ENCODE results near the gene OR1D2.
A peak's percentile ranks its signal among the peaks of the same experiment; 100 is the strongest.
"Not testable (repeated sequence)": the region's sequence is repeated elsewhere in the genome, so short reads cannot be mapped to it uniquely, and the experiment has no call there.

OR1D2 gene, protein sequence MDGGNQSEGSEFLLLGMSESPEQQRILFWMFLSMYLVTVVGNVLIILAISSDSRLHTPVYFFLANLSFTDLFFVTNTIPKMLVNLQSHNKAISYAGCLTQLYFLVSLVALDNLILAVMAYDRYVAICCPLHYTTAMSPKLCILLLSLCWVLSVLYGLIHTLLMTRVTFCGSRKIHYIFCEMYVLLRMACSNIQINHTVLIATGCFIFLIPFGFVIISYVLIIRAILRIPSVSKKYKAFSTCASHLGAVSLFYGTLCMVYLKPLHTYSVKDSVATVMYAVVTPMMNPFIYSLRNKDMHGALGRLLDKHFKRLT

GRCh38 chr17:3104322-3104721, at the start of gene OR1D2:
TSS of gene OR1D2 (minus strand) at chr17:3104422. CDS start at chr17:3092996, 11,426 bp downstream.
- DNase-seq (ENCODE audit: low spot score), result no peak

DNA sequence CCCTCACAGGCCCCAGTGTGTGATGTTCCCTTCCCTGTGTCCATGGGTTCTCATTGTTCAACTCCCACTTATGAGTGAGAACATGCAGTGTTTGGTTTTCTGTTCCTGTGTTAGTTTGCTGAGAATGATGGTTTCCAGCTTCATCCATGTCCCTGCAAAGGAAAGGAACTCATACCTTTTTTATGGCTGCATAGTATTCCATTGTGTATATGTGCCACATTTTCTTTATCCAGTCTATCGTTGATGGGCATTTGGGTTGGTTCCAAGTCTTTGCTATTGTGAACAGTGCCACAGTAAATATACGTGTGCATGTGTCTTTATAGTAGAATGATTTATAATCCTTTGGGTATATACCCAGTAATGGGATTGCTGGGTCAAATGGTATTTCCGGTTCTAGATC, 33.3 kb upstream of the OR1D2 start:
- DNase-seq (ENCODE audit: low spot score), result not testable (repeated sequence)

DNA sequence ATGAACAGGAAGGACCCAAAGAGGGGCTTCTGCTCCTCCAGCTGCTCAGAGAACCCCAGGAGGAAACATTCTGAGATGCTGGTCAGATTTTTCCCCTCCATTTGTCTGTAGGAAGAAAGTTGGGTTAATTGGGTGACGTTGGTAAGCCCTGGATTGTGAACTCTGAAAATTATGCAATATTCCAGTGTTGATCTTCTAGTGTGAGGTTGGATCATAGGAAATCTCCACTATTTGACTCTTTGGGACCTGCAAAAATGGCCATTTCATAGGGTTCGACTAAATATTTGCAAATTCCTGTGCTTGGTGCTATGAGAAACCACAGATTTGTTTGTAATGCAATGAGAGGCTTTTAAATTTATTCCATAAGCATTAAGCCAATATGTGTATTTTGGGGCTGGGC, 23.2 kb upstream of the OR1D2 start, which contains the start of gene OR1G1:
TSS of gene OR1G1 (minus strand) at position 101 of the 400 bp plus-strand sequence. CDS start at position 101, 0 bp downstream.
- no peak for DNase-seq (ENCODE audit: low spot score)

GRCh38 chr17:3073850-3074249, 30.4 kb downstream of the OR1D2 start:
- not testable (repeated sequence) for DNase-seq (ENCODE audit: low spot score)

GRCh38 chr17:3065192-3065591, 39.0 kb downstream of the OR1D2 start:
- not testable (repeated sequence) for DNase-seq (ENCODE audit: low spot score)

GRCh38 chr17:3063507-3063906, 40.7 kb downstream of the OR1D2 start, which contains the start of gene OR1D5:
TSS of gene OR1D5 (minus strand) at chr17:3063607. CDS start at chr17:3063607, 0 bp downstream.
- not testable (repeated sequence) for DNase-seq (ENCODE audit: low spot score)

DNA sequence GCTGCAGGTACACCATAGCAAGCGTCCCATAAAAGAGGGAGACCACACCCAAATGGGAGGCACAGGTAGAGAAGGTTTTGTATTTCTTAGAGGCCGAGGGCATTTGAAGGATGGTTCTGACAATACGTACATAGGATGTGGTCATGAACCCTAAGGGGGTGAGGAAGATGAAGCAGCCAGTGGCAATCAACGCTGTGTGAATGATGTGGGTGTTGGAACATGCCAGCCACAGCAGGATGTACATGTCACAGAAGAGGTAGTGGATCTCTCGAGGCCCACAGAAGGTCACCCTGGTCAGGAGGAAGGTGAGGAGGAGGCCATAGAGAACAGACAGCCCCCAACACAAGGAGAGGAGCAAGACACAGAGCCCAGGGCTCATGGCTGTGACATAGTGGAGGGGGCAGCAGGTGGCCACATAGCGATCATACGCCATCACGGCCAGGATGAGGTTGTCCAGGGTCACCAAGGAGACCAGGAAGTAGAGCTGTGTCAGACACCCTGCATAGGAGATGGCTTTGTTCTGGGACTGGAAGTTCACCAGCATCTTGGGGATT, 41.3 kb downstream of the OR1D2 start:
- not testable (repeated sequence) for DNase-seq (ENCODE audit: low spot score)

DNA sequence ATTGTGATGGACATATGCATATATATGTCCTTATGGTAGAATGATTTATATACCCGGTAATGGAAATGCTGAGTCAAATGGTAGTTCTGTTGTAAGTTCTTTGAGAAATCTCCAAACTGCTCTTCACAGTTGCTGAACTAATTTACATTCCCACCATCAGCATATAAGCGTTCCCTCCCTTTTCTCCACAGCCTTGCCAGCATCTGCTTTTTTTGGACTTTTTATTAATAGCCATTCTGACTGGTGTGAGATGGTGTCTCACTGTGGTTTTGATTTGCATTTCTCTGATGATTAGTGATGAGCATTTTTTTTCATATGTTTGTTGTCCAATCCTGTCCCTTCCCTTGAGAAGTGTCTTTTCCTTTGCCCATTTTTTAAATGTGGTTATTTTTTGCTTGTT, 49.4 kb downstream of the OR1D2 start:
- DNase-seq (ENCODE audit: low spot score), result not testable (repeated sequence)

DNA sequence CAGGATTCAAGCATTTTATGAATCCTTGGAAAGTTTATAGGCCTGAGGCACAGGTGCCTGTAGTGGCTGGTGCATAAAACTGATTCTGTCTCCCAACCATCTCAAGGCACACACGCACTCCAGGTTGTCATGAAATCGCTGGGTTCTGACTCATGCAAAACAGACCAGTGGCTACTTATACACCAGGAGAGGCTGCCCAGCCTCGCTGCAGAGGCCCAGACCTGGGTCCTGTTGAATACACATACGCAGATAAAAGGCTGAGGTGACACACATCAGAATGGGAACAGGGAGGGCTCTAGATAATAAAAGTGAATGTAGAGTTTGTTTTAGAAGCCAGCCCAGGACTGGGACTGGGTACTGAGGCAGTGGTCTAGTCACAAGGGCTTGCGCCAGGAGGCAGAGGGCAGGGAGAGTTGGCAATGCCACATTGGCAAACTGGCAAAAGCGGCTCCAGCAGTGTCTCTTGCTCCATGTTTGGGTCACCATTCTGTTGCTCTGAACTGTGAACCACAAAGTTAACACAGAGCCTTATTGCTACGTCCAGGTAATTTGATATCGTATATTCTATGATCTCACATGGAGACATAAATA, 54.4 kb downstream of the OR1D2 start:
- DNase-seq (ENCODE audit: low spot score), result peak; percentile 50

DNA sequence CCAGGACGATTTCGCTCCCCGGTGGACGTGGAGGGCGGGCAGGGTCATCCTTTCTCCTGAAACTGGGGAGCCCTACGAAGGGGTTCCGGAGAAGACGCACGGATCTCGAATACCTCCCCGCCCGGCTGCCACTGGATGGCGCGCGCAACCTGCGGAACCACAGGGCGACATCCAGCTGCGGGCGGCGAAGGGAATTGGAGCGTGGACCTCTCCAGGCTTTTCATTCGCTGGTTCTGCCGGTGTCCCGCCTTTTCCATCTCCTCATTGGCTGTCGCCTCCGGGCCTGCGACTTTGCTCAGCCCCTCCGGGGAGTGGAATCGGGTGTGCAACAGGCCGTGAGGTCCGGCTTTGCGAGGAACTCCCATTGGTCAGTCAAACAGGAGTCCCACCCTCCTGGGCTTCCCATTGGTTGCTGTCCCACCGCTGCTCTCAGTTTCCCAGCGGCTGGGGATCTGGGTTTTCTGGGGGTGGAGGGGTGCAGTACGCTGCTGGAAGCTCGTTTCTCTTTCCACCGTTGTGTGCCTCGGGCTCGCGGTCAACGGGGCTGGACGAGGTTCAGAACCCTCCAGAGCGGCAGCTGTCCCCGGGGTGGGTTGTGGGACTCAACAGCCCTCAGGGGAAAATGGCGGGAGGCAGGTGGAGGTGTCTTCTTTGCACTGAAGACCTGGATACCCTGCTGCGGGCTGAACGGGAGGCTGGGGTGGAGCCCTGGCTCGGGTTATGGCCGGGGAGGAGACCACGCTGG, 55.3 kb downstream of the OR1D2 start:
- DNase-seq (ENCODE audit: low spot score), result peak; percentile 97

DNA sequence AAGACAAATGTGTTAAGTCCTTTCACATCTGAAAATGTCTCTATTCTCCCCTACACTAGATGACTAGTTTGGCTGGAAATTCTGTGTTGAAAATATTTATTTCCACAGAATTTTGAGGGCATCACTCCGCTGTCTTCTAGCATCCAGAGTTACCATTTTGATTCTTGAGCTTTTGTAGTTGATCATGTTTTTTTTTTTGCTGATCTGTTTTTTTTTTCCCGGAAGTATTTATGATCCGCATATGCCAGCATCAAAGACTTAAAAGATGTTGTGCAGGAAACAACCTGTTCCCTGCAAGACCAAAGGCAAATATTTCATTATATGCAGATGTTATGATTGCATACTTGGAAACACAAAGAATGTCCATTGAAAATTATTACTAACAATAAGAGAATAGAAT, 57.5 kb downstream of the OR1D2 start:
- no peak for DNase-seq (ENCODE audit: low spot score)

- peak; percentile 23 for DNase-seq (ENCODE audit: low spot score)
These were observed 60.4 kb downstream of the OR1D2 start for GRCh38 chr17:3043737-3044365.

GRCh38 chr17:3040882-3041281, 63.3 kb downstream of the OR1D2 start:
- DNase-seq (ENCODE audit: low spot score), result no peak

GRCh38 chr17:3039736-3040135, 64.5 kb downstream of the OR1D2 start:
- DNase-seq (ENCODE audit: low spot score), result no peak

DNA sequence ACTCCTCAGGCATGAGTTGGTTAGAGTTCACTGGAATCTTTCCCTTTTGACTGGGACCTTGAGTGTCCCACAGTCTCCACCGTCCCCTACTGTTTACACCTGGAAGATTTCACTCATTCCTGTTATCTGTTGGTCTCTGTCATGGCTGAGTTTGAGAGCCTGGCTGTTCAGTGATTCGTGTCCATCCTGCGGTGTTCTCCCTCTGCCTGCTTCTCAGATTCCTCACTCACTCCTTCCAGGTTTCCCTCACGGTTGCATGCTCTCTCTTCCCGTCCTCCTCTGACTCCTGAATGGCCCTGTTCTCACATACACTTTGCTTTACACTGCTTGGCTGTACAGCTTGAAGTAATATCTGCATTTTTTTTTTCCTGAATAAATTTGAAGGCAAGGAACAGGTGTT, 65.3 kb downstream of the OR1D2 start:
- no peak for DNase-seq (ENCODE audit: low spot score)
